NCI-H82 treated with DMSO at 0.1 percent for 48 hours (cell line): ENCODE measurements around the gene PUS3.

Experiments
- DNase-seq: peaks from one replicate; lab custom pipeline; 2025; ENCODE audit not compliant: unreplicated experiment; lab: John Stamatoyannopoulos, UW

PUS3 gene, protein sequence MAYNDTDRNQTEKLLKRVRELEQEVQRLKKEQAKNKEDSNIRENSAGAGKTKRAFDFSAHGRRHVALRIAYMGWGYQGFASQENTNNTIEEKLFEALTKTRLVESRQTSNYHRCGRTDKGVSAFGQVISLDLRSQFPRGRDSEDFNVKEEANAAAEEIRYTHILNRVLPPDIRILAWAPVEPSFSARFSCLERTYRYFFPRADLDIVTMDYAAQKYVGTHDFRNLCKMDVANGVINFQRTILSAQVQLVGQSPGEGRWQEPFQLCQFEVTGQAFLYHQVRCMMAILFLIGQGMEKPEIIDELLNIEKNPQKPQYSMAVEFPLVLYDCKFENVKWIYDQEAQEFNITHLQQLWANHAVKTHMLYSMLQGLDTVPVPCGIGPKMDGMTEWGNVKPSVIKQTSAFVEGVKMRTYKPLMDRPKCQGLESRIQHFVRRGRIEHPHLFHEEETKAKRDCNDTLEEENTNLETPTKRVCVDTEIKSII

DNA sequence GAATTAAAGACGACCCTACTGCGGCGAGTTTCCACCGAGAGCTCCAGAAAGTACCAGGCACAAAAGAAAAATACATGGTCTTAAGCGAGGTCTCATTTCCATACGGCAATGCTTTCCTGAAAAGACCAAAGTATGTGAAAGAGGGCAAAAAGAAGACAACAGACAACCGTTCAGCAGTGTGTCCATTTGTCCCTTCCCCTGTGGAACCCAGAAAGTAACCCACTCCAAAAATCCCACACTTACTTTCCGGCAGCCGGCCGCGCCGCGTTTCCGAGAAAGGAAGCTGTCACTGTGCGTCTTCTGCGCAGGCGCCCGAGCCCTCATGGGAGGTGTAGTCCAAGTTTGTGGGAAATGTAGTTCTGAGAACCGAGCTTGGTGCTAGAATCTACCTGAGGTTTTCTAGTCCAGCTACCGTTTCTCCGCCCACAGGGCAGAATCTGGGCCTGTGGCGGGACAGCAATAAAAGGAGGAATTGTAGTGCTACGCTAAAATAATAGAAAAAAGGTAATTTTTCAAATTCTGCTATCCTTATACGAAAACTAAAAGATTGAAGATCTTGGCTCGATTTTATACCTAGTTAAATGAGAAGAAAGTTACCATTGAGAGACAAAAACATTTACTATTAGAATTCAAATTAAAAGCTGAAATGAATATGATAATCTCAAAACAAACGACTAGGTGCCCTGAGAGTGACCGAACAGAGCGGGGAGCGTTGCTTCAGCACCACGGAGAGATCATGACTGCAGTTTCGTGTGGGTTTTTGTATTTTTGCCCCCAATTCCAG is at the start of gene PUS3:
Gene PUS3, minus strand, starts transcription at position 280 of the 784 bp plus-strand sequence. CDS start 6,922 bp downstream, outside the sequence.
- peak; percentile 63 for DNase-seq

DNA sequence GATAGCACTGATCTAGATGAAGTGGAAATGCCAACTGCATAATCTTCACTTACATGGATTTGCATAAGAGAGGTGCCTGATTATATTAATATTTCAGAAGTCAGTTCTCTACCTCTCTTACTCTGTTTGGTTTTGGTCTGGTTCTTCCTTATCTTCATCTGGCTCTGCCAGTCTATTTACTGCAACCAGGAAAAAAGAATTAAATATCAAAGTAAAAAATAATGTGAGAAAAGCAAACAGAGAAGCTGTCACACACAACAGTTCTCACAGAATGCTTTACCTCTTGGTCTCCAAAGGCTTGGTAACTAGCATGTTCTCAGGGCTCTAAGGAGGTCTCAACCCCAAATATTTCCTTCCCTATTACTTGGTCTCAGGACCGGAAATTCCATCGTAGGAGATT is 49.6 kb upstream of the PUS3 start:
- DNase-seq: no peak

DNA sequence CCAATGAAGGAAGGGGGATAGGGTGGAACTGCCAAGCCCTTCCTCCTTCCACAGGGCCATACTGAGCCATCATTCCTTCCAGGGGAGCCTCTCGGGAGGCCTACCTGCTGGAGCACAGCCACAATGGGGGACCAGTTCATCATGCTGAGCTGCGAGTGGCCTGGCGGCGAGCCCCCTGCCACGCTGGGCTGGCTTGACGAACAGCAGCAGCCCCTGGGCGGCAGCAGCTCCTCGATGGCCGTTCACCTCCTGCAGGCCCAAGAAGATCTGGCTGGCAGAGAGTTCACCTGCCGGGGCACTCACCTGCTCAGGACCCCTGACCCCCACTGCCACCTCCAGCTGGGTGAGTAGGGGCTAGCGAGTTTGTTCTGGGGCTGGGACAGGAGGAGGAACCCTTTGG is 48.7 kb upstream of the PUS3 start:
- no peak for DNase-seq

DNA sequence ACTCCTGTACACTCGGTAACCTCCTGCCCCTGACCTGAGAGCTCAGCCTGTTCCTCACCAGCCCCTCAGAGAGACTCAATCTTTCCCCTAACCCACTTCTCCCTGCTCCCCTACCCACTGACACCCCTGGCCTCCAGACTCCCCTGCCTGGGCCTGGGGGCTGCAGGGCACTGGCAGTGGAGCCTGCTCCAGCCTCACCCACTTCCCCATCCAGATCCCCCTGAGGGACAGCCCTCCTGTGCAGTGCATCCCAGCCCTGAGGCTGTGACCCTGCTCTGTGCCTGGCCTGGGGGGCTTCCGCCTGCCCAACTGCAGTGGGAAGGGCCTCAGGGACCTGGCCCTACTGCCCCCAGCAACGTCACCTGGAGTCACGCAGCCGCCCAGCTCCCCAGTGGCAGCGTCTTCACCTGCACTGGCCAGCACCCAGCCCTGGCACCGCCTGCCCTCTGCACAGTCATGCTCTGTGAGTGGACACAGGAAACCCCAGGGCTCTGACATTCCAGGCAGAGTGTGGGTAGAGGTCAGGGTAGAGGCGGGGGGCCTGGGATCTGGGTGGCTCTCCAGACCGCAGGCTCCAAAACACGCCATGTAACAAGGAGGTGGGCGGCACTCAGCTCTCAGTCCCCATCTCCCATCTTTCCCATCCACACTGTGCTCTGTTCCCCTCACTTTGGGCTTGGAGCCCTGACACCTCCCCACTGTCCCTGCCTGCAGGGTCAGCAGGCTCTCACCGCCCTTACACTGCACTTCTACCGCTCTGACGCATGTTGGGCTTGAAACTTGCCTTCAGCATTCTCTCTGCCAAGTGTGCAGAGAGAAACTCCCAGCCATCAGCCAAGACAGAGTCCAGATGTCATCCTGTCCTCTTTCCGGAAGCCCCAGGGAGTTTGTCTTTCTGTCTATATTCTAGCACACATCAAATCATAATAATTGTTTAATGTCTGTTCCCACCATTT is 48.0 kb upstream of the PUS3 start:
- DNase-seq: no peak

DNA sequence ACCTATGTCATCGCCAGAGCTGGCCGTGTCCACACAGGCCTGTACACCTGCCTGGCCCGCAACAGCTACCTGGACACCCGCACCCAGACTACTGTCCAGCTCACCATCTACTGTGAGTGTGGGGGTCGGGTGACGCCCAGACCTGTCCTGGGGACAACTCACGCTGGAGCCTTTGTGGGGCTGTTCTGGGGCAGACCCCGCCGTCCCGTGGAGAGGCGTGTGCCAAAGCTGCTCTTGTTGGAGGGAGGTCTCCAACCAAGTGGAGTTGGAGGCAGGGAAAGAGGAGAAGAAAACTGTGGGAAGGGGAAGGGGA is 47.1 kb upstream of the PUS3 start:
- no peak for DNase-seq

DNA sequence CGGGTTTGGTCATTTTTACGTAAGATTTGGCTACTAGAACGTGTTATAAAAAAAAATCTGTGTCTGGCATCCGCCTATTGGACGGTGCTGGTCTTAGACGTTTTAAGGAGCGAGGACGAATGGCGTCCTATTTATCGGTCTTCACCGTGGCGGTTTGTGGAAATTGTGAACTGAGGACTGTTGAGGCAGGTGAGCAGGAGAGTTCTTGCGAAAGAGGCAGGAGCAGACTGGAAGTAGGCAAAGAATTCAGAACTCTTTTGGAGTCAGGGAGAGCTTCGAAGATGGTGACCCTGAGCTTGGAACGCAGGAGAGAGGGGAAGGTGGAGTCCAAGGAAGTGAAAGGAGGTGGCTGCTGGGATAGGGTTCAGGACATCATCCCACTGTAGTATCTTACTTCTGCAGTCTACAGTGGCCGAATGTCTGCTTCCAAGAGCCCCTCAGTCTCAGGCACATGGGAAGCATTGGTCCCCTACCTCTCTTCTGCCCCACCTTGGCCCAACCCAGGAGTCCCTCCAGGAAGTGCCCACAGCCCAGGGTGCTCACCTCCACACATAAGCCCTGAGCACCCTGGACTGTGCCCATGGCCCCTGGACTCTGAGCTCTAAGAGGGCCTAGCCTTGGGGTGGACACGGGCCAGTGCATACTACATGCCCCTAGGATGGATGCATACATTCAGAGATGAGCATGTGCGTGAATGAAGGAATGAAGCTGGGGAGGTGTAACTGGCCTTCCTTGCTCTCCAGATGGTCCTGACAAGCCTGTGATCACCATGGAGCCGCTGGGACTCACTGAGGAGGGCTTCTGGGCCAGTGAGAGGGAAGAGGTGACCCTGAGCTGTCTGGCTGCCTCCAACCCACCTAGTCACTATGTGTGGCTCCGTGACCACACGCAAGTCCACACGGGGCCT is 46.5 kb upstream of the PUS3 start:
- no peak for DNase-seq

DNA sequence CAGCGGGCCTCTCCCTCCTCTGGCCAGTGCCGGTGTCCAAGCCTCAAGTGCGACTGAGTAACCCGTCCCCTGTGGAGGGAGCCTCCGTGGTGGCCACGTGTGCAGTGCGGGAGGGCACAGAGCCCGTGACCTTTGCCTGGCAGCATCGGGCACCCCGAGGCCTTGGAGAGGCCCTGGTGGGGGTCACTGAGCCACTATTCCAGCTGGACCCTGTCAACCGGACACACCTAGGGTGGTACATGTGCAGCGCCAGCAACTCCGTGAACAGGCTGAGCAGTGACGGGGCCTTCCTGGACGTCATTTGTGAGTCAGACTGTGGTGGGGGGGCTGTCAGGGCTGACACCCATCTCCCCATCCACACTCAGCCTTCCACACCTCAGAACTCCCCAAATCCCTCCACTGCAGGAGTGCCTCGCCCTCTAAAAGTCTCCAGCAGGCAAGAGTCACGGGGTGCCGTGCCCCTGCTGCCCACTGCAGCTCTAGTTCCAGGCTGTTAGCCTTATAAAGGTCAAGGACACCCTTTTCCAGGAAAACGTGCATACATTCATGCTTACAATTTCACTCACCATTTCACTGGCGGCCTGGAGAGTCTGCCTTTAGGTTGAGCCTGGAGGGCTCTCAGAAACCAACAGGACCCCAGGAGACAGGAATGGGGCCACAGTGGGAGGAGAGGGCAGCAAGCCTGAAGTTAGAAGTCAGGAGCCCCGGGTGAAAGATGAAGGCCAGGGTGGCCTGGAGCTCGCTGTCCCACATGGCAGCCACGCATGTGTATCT is 45.5 kb upstream of the PUS3 start:
- DNase-seq: no peak

DNA sequence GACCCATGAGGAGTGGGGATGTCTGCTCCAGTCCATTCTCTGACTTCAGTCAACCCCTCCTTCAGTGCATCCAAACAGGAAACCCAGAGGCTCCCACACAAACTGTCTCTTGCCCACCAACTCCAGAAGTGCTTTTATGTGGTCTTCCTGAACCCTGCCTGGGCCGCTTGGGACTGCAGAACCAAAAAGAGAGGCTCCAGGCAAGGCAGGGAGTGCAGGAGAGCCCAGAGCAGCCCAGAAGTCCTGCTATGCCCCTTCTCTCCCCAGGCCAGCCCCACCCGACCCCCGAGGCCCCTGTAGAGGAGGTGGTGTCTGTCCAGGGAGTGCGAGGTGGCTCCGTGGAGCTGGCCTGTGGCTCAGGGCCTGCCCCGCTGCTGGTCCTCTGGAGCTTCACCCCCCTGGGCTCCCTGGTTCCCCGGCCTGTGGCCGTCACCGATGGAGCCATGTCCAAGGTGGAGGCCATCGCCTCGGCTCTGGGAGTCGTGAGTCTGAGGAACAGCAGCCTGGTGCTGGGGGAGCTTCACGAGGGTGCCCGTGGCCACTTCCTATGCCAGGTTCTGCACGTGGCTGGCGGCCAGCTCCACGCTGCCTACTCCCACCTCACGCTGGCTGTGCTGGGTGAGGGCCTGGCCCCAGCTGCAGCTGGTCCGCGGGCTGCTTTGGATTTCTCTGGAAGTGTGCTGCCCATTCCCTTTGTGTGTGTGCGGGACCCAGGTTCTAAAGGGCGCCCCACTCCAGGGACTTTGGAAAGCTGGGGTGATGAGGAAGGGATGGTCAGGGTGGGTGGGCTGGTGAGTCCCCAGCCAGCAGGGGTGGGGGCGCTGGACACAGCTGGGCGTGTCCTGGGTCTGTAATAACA is 44.6 kb upstream of the PUS3 start:
- no peak for DNase-seq

DNA sequence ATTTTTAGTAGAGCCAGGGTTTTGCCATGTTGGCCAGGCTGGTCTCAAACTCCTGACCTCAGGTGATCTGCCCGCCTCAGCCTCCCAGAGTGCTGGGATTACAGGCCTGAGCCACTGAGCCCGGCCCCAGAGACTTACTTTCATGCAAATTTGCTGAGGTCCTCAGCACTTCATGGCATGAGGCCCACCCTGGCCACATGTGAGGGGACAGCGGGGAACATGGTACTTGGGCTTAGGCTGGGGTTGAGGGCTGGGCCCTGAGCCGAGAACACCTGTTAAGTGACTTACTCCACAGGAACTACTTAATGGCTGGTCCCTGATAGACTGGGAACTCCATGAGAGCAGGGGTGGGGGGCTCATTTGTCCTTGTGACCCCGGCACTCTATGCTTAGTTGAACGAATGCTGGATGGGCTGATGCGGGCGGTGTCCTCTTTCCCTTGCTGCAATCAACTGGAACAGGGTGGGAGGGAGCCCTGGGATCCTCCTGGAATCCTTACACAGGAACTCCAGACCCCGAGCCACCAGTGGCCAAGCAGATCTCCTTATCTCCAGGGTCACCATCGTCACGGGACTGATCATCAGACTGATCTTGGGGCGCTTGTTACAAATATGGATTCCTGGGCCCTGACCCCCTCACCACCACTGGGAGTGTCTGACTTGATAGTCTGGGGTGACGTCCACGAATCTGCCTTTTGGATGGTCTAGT is 43.9 kb upstream of the PUS3 start:
- DNase-seq: no peak

DNA sequence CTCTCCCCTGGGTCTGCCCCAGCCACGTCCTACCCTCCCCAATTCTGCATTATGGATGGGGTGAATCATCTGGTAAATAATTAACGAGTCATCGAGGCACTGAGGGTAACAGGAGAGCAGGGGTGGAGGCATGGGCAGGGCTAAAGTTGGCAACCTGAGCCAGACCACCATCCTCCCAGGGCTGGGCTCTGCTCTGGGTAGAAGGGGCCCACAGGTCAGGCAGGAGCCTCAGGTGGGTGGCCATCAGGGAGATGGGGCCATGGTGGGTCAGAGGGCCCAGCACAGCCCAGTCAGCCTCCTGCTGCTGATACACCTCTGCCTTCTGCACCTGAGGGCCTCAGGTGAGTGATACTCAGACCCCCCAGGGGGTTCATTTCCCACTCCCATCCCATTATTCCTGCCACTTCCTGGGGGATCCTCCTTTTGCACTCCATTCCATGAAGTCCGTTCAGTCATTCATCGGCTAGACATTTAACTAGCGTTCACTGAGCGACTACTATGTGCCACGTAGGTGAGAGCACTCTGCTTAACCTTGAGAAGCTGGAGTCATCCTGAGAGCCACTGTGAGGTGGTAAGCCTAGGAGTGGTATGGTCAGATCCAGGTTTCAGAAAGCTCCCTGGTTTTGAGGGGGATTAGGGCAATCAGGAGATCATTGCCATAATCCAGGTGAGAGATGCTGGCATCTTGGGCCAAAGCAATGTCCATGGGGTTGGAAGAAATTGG is 43.0 kb upstream of the PUS3 start, which contains the start of gene VSIG10L2:
Gene VSIG10L2, plus strand, starts transcription at position 248 of the 724 bp plus-strand sequence. Its CDS starts 12 bp downstream, at position 260.
- DNase-seq: no peak

DNA sequence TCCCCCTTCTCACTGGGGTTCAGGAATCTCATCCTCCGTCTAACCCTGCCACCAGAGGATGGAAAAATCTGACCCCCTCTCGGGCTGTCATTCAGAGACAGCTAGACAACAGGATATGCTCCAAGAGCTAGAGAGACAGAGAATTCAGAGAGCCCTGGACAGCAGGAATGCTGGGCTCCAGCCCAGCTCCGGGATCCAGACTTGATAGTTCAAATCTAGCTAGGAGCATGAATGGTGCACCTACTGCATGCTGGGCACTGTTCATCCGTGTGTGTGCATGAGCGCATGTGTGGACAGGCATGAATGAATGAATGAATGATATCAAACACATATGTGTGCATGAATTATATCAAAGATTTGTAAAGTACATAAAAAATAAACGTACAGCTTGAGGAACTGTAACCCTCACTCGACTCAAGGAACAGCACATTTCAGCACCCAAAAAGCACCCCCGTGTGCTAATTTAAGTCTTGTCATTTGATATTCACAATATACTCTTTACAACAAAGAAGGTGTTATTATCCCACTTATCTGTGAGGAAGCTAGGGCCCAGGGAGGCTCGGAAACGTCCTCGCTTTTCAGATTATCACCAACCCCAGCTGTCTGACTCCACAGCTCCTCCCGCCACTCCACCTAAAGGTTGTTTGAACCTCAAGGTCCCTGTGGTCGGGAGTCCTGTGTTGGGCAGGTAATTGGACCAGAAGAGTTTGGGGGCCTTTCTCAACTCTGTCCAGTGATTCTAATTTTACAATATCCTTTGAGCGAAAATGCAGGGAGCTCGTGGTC is 42.2 kb upstream of the PUS3 start:
- no peak for DNase-seq

DNA sequence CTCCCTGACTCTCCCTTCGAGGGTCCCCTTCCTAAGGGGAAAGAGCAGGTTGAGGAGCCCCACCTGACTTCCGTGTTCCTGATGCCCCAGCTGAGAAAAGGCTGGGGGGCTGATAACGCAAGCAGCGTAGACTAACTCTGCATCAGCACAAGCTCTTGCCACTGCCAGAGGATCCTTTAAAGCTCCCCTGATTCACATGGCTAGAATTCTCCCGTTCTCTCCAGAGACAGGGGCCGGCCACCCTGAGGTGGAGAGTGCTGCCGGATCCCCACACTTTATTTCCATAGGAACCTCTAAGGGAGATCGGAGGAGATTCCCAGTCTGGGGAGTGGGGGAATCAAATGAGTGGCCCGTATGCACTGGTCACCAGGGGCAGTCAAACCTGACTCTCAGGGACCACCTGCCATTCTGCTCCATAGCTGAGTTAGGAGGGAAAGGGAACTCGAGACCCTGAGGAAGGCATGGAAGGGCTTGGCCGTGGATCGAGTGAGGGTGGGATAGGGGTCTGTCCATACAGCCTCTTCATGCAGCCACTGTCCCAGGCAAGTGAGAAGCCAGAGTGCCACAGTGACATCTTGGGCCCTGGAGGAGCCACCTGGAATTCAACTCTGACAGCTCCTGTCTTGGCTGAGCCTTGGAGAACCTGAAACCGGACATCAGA is 41.5 kb upstream of the PUS3 start:
- no peak for DNase-seq

DNA sequence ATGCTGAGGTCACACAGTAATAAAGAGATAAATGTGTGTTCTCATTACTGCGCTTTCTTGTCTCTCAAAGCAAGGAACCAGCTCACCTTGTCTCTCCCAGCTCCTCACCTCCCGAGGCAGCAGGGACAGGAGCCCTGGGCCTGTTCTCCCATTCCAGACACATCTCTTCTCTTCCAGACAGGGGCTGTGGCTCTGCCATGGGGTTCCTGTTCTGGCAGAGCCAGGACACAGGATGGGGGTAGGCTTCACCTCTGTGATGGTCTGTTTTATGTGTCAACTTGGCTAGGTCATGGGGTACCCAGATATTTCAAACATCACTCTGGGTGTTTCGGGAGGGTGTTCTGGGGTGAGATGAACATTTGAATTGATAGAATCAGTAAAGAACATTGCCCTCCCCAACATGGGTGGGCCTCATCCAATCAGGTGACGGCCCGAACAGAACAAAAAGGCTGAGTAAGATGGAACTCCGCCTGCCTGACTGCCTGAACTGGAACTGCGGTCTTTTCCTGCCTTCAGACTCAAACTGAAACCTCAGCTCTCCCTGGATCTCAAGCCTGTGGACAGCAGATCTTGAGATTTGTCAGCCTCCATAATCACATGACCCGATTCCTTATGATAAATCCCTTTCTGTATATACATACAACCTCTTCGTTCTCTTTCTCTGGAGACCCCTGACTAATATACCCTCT is 40.8 kb upstream of the PUS3 start:
- no peak for DNase-seq

DNA sequence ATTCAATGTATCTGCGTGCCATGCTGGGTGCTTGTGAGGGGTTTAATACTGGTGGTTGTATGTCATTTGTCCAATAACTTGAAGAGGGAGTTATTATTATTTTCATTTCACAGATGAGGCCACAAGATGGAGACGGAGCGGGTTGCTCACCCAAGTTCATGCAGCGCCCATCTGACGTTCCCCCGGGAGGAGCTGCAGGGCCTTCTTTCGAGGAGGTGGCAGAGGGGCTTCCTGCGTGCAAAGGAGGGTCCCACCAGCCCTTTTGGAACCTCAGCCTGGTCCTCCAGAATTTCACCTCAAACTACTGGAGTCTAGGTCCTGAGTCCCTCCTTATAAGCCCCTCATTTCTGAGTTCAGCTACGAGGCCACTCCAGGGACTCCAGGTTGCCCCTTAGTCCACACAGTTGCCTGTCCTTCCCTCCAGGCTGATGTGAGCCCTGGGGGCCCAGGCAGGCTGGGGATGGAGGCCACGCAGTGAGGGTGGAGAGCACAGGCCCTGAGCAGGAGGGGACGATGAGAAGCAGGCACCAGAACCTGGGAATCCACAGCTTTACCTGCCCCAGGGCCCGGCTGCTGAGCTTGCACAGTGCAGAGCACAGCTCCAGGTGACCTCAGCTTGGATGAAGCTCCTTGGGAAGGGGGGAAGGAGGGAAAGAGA is 39.9 kb upstream of the PUS3 start:
- no peak for DNase-seq
